Hepatocyte (in vitro differentiated cells): ENCODE measurements around the gene CDK3. TPM values are rescaled to one million over a fixed set of nuclear protein-coding genes. Genes with fewer than 3 reads are reported as not detected.
"Not testable (repeated sequence)": the region's sequence is repeated elsewhere in the genome, so short reads cannot be mapped to it uniquely, and the experiment has no call there.

ENCODE experiments used
- DNase-seq: peaks from one replicate; pipeline ENCODE4 v3.0.0-alpha.2; 2016; ENCODE audit warnings: low spot score
- H2AFZ ChIP-seq: fragments of 200-600 bp; sonication (generic); 2 replicates; pipeline ENCODE4 v1.6.0; 2016; ENCODE audit warnings: antibody characterized with exemption, mild to moderate bottlenecking
- H3K27ac ChIP-seq: fragments of 200-600 bp; sonication (generic); 2 replicates; pipeline ENCODE4 v1.5.1; 2016; ENCODE audit warnings: mild to moderate bottlenecking
- H3K27me3 ChIP-seq: fragments of 200-600 bp; sonication (generic); 2 replicates; pipeline ENCODE4 v1.6.1; 2016
- H3K36me3 ChIP-seq: fragments of 200-600 bp; sonication (generic); replicated peaks from 2 replicates; pipeline ENCODE4 v1.5.1; 2016; ENCODE audit warnings: low read depth; ENCODE audit not compliant: insufficient read depth
- H3K4me1 ChIP-seq: fragments of 200-600 bp; sonication (generic); 2 replicates; pipeline ENCODE4 v1.5.1; 2016; ENCODE audit warnings: mild to moderate bottlenecking, moderate library complexity; ENCODE audit not compliant: insufficient read depth
- H3K4me2 ChIP-seq: fragments of 200-600 bp; sonication (generic); 2 replicates; pipeline ENCODE4 v1.6.0; 2016
- H3K4me3 ChIP-seq: fragments of 200-600 bp; sonication (generic); 2 replicates; pipeline ENCODE4 v1.5.1; 2016; ENCODE audit warnings: mild to moderate bottlenecking
- H3K79me2 ChIP-seq: fragments of 200-600 bp; sonication (generic); 2 replicates; pipeline ENCODE4 v1.6.0; 2017; ENCODE audit warnings: mild to moderate bottlenecking
- H3K9me2 ChIP-seq: fragments of 200-600 bp; sonication (generic); replicated peaks from 2 replicates; pipeline ENCODE4 v1.6.0; 2017; ENCODE audit warnings: mild to moderate bottlenecking; ENCODE audit not compliant: insufficient read depth
- H3K9me3 ChIP-seq: fragments of 200-600 bp; sonication (generic); 2 replicates; pipeline ENCODE4 v1.5.1; 2016; ENCODE audit warnings: low read depth, mild to moderate bottlenecking
- H4K20me1 ChIP-seq: fragments of 200-600 bp; sonication (generic); 2 replicates; pipeline ENCODE4 v1.6.0; 2016; ENCODE audit warnings: mild to moderate bottlenecking; ENCODE audit not compliant: insufficient read depth, poor library complexity, severe bottlenecking
- EZH2 ChIP-seq: fragments of 200-600 bp; sonication (generic); IDR thresholded peaks from 2 replicates; pipeline ENCODE4 v1.6.1; 2016; ENCODE audit warnings: antibody characterized with exemption, mild to moderate bottlenecking, borderline replicate concordance
- EZH2phosphoT487 ChIP-seq: fragments of 200-600 bp; sonication (generic); IDR thresholded peaks from one replicate; pipeline ENCODE4 v1.6.1; 2018; ENCODE audit warnings: antibody characterized with exemption, mild to moderate bottlenecking, low read depth, moderate library complexity; ENCODE audit not compliant: unreplicated experiment, severe bottlenecking
- WGBS: methylation state at CpG from one replicate; pipeline ENCODE4 v1.1.6; 2016; ENCODE audit warnings: low lambda C conversion rate; ENCODE audit errors: missing lambda C conversion rate; 5-methylcytosine and 5-hydroxymethylcytosine counted together
- polyA plus RNA-seq: library from polyadenylated mRNA; unstranded; fragments of >200 nt; fragmentation: Nextera tagmentation; extraction: Ambion mirVana; gene quantifications from 2 replicates; pipeline ENCODE4 v1.2.1, GENCODE V29; 2016
- total RNA-seq: library from RNA; depleted of rRNA; stranded (reverse); fragments of >200 nt; gene quantifications from 2 replicates; pipeline ENCODE4 v1.2.3, GENCODE V29; 2014
- TF ChIP-seq, protein P1 (sequence below): fragments of 200-600 bp; sonication (generic); IDR thresholded peaks from 2 replicates; pipeline ENCODE4 v1.5.1; 2016; ENCODE audit warnings: antibody characterized with exemption, mild to moderate bottlenecking; ENCODE audit not compliant: poor library complexity

CDK3 gene
- total and polyA plus RNA-seq, 2 experiments from 2014 or later = 7.8 to 10.6 TPM

DNA sequence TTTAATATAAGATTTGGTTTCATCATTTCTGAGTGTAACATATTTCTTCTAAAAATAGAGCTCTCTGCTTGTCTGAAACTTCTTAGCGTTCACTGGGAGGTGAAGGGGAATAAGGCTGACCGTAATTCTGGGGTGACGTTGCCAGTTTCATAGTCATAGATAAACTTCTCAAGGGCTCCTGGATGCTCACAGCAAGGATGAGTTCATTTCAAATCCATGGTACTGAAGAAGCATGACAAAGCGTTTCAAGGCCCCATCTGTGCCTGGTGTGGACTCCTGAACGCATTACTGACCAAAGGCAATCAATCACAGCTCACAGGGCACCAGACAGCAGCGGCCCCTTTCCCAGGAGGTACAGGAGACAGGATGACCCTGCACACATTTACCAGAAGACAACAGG, 38.5 kb downstream of the CDK3 start:
- WGBS = 93% methylated on average over 6 of the region's 6 CpGs
- no peaks in the 10 kb centered on the region for H3K79me2 ChIP-seq
- no peaks in the 10 kb centered on the region for H3K36me3 ChIP-seq
- H3K4me2 ChIP-seq = no peak overlapping the region
- H3K9me3 ChIP-seq = no peaks in the 10 kb centered on the region
- H3K4me3 ChIP-seq = no peak overlapping the region
- no peak overlapping the region for H3K27ac ChIP-seq
- H3K9me2 ChIP-seq = no peaks in the 10 kb centered on the region
- no peak for DNase-seq
- TF ChIP-seq EZH2 = no peak
- TF ChIP-seq, protein P1, sequence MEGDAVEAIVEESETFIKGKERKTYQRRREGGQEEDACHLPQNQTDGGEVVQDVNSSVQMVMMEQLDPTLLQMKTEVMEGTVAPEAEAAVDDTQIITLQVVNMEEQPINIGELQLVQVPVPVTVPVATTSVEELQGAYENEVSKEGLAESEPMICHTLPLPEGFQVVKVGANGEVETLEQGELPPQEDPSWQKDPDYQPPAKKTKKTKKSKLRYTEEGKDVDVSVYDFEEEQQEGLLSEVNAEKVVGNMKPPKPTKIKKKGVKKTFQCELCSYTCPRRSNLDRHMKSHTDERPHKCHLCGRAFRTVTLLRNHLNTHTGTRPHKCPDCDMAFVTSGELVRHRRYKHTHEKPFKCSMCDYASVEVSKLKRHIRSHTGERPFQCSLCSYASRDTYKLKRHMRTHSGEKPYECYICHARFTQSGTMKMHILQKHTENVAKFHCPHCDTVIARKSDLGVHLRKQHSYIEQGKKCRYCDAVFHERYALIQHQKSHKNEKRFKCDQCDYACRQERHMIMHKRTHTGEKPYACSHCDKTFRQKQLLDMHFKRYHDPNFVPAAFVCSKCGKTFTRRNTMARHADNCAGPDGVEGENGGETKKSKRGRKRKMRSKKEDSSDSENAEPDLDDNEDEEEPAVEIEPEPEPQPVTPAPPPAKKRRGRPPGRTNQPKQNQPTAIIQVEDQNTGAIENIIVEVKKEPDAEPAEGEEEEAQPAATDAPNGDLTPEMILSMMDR = no peak
- TF ChIP-seq EZH2phosphoT487 = no peak
- no peak overlapping the region for H2AFZ ChIP-seq
- no peaks in the 10 kb centered on the region for H3K27me3 ChIP-seq
- H4K20me1 ChIP-seq = no peaks in the 10 kb centered on the region
- H3K4me1 ChIP-seq = peaks cover 5% of the 10 kb centered on the region

DNA sequence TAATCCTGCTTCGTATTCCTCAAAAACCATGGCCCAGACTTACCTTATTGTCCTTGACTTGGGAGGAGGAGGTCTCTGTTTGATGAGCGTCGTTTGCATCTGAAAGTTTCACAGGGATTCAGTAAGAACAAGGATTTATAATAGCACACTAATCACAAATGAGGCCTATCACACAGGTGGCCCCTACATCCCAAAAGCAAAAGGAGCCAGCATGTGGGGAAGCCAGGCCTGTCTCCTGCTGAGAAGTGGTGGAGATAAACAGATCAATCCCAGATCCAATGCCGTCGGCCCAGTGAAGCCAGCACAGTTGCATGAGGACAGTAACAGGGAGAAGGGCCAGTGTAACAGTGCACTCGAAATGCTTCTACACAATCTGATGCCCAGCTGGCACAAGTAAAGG, 39.7 kb downstream of the CDK3 start:
- no peaks in the 10 kb centered on the region for H4K20me1 ChIP-seq
- H3K27me3 ChIP-seq = no peaks in the 10 kb centered on the region
- no peak for DNase-seq
- no peak overlapping the region for H2AFZ ChIP-seq
- H3K4me3 ChIP-seq = no peak overlapping the region
- no peaks in the 10 kb centered on the region for H3K36me3 ChIP-seq
- H3K79me2 ChIP-seq = no peaks in the 10 kb centered on the region
- TF ChIP-seq, protein P1 = no peak
- TF ChIP-seq EZH2phosphoT487 = no peak
- peaks cover 5% of the 10 kb centered on the region for H3K4me1 ChIP-seq
- H3K27ac ChIP-seq = no peak overlapping the region
- no peaks in the 10 kb centered on the region for H3K9me2 ChIP-seq
- 83% methylated on average over 6 of the region's 6 CpGs for WGBS
- no peaks in the 10 kb centered on the region for H3K9me3 ChIP-seq
- no peak overlapping the region for H3K4me2 ChIP-seq

DNA sequence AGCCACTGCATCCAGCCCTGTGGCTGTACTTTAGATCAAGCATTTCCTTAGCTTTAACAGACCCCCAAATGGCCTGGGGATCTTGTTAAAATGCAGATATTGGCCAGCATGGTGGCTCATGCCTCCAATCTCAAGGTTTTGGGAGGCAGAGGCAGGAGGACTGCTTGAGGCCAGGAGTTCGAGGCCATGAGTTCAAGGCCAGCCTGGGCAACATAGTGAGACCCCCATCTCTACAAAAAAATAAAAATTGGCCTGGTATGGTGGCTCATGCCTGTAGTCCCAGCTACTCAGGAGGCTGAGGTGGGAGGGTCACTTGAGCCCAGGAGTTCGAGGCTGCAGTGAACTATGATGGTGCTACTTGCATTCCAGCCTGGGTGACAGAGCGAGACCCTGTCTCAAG, 42.2 kb downstream of the CDK3 start:
- H3K9me2 ChIP-seq, DNase-seq, H3K79me2 ChIP-seq, H3K27me3 ChIP-seq, H3K4me3 ChIP-seq, H2AFZ ChIP-seq, H4K20me1 ChIP-seq, H3K4me1 ChIP-seq, H3K4me2 ChIP-seq, H3K9me3 ChIP-seq, H3K27ac ChIP-seq, H3K36me3 ChIP-seq: not testable (repeated sequence)
- 98% methylated on average over 3 of the region's 3 CpGs for WGBS

DNA sequence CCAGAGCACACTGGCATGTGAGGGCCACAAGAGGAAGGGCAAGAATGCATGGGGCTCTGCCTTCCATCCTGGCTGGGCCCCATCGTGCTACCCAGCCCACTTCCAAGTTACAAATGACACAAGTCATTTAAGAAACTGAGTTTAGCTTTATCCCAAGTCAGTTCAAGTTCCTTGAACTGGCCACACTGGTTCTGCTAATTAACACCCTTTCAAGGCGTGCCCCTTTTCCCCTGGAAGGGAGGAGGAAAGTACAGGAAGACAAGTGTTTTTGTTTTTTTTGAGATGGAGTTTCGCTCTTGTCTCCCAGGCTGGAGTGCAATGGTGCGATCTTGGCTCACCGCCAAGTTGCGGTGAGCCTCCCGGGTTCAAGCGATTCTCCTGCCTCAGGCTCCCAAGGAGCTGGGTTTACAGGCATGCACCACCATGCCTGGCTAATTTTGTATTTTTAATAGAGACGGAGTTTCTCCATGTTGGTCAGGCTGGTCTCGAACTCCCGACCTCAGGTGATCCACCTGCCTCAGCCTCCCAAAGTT, 43.9 kb downstream of the CDK3 start:
- WGBS = 91% methylated on average over 11 of the region's 11 CpGs
- H3K36me3 ChIP-seq, H3K4me1 ChIP-seq, H3K27me3 ChIP-seq, H3K4me3 ChIP-seq, H4K20me1 ChIP-seq, H3K27ac ChIP-seq, DNase-seq, H3K4me2 ChIP-seq, H3K79me2 ChIP-seq, H3K9me2 ChIP-seq, H3K9me3 ChIP-seq, H2AFZ ChIP-seq: not testable (repeated sequence)
